ENCODE results near the gene KRTAP10-11. TPM values are rescaled to one million over a fixed set of nuclear protein-coding genes. Genes with fewer than 3 reads are reported as not detected.

KRTAP10-11 gene
- total RNA-seq, 2 experiments from 2014 or later = not detected

GRCh38 chr21:44618504-44618903 lies 27.7 kb upstream of the KRTAP10-11 start:
- ChIA-PET CTCF (ENCODE audit: unreplicated experiment) (no interaction called here), POLR2A (interaction anchor here (1.2 kb wide), 1 partner anchor 980 kb away, joined by 6 read pairs; no protein-coding TSS in a partner anchor)
- peaks cover 19% of the 10 kb centered on the region for H3K9me3 ChIP-seq (ENCODE audit: low read length)
- TF ChIP-seq EZH2phosphoT487 (IDR thresholded peaks at IDR 0.05; ENCODE audit: borderline replicate concordance, low read depth, low read length) = no peak
- TF ChIP-seq CTCF (conservative IDR thresholded peaks at IDR 0.05; ENCODE audit: low read length) = no peak
- no peaks in the 10 kb centered on the region for H3K36me3 ChIP-seq (ENCODE audit: insufficient read depth, low read length)
- no peak overlapping the region for H3K27ac ChIP-seq (ENCODE audit: low read depth, low read length, poor library complexity, severe bottlenecking)
- DNase-seq (ENCODE audit: low spot score) = peak; percentile 5
- intact Hi-C loops (cut with micrococcal nuclease; ENCODE audit: unreplicated experiment) = no loop called here
- H3K4me2 ChIP-seq (ENCODE audit: low read length) = 0 out of 2 replicates have a peak overlapping the region, but pooled peaks have one; percentile 6
- H4K20me1 ChIP-seq (ENCODE audit: insufficient read depth, low read length) = no peaks in the 10 kb centered on the region
- no peaks in the 10 kb centered on the region for H3K9me2 ChIP-seq (ENCODE audit: insufficient read depth, low read length)
- peaks cover 12% of the 10 kb centered on the region for H3K4me1 ChIP-seq (ENCODE audit: insufficient read depth, low read length, poor library complexity, severe bottlenecking)
- no TSS peak for BruUV-seq (replicated peaks)
- H2AFZ ChIP-seq (ENCODE audit: low read length) = peak overlapping the region; percentile 62
- H3K79me2 ChIP-seq (ENCODE audit: insufficient read depth, low read depth, low read length) = no peaks in the 10 kb centered on the region
- no peak overlapping the region for H3K4me3 ChIP-seq (ENCODE audit: low read depth, low read length, poor library complexity, severe bottlenecking)

GRCh38 chr21:44618909-44619308 lies 27.3 kb upstream of the KRTAP10-11 start:
- ChIA-PET CTCF (ENCODE audit: unreplicated experiment) (no interaction called here), POLR2A (interaction anchor here (1.2 kb wide), 1 partner anchor 980 kb away, joined by 6 read pairs; no protein-coding TSS in a partner anchor)
- Histone ChIP-seq H3K4me1 (ENCODE audit: insufficient read depth, low read length, poor library complexity, severe bottlenecking) (peaks cover 12% of the 10 kb centered on the region), H3K36me3 (ENCODE audit: insufficient read depth, low read length) (no peaks in the 10 kb centered on the region), H4K20me1 (ENCODE audit: insufficient read depth, low read length) (no peaks in the 10 kb centered on the region), H3K9me3 (ENCODE audit: low read length) (peaks cover 23% of the 10 kb centered on the region), H3K4me2 (ENCODE audit: low read length) (0 out of 2 replicates have a peak overlapping the region, but pooled peaks have one; percentile 6), H3K4me3 (ENCODE audit: low read depth, low read length, poor library complexity, severe bottlenecking) (no peak overlapping the region), H3K27ac (ENCODE audit: low read depth, low read length, poor library complexity, severe bottlenecking) (no peak overlapping the region), H3K79me2 (ENCODE audit: insufficient read depth, low read depth, low read length) (no peaks in the 10 kb centered on the region), H2AFZ (ENCODE audit: low read length) (peak overlapping the region; percentile 62), H3K9me2 (ENCODE audit: insufficient read depth, low read length) (no peaks in the 10 kb centered on the region)
- TF ChIP-seq CTCF (conservative IDR thresholded peaks at IDR 0.05; ENCODE audit: low read length) = no peak
- no peak for TF ChIP-seq EZH2phosphoT487 (IDR thresholded peaks at IDR 0.05; ENCODE audit: borderline replicate concordance, low read depth, low read length)
- peak; percentile 36 for DNase-seq (ENCODE audit: low spot score)
- intact Hi-C loops (cut with micrococcal nuclease; ENCODE audit: unreplicated experiment) = no loop called here
- no TSS peak for BruUV-seq (replicated peaks)

- CTCF ChIA-PET (ENCODE audit: unreplicated experiment) = no interaction called here
- H3K4me3 ChIP-seq (ENCODE audit: low read depth, low read length, poor library complexity, severe bottlenecking) = no peak overlapping the region
- TF ChIP-seq EZH2phosphoT487 (IDR thresholded peaks at IDR 0.05; ENCODE audit: borderline replicate concordance, low read depth, low read length) (no peak), CTCF (conservative IDR thresholded peaks at IDR 0.05; ENCODE audit: low read length) (no peak)
Measured at GRCh38 chr21:44619886-44620285, 26.3 kb upstream of the KRTAP10-11 start.

More at GRCh38 chr21:44619886-44620285, 26.3 kb upstream of the KRTAP10-11 start:
- no peaks in the 10 kb centered on the region for H3K79me2 ChIP-seq (ENCODE audit: insufficient read depth, low read depth, low read length)
- H2AFZ ChIP-seq (ENCODE audit: low read length) = no peak overlapping the region; the same call in 1 of the 2 replicates
- BruUV-seq (replicated peaks) = no TSS peak
- no peak overlapping the region for H3K27ac ChIP-seq (ENCODE audit: low read depth, low read length, poor library complexity, severe bottlenecking)
- no peaks in the 10 kb centered on the region for H4K20me1 ChIP-seq (ENCODE audit: insufficient read depth, low read length)
- peaks cover 26% of the 10 kb centered on the region for H3K9me3 ChIP-seq (ENCODE audit: low read length)
- H3K9me2 ChIP-seq (ENCODE audit: insufficient read depth, low read length) = no peaks in the 10 kb centered on the region
- POLR2A ChIA-PET = interaction anchor here (1.2 kb wide), 1 partner anchor 981 kb away, joined by 6 read pairs; no protein-coding TSS in a partner anchor
- no peak for DNase-seq (ENCODE audit: low spot score)
- H3K4me1 ChIP-seq (ENCODE audit: insufficient read depth, low read length, poor library complexity, severe bottlenecking) = peaks cover 12% of the 10 kb centered on the region
- H3K36me3 ChIP-seq (ENCODE audit: insufficient read depth, low read length) = no peaks in the 10 kb centered on the region
- intact Hi-C loops (cut with micrococcal nuclease; ENCODE audit: unreplicated experiment) = no loop called here
- no peak overlapping the region for H3K4me2 ChIP-seq (ENCODE audit: low read length)
